NCI-H526 (cell line): ENCODE data around the gene ARF1.

Source experiments
- DNase-seq, 2 experiments: peaks; one replicate each; lab custom pipeline; 2025; lab: John Stamatoyannopoulos, UW

The ARF1 gene

GRCh38 chr1:228148196-228148861 lies 65.8 kb downstream of the ARF1 start:
- DNase-seq, result no peak
